NCI-H2081 (cell line): ENCODE measurements around the gene TMEM205.
A peak's percentile ranks its signal among the peaks of the same experiment; 100 is the strongest.
"Not testable (repeated sequence)": the region's sequence is repeated elsewhere in the genome, so short reads cannot be mapped to it uniquely, and the experiment has no call there.

Source experiments
- DNase-seq, 2 experiments: peaks; one replicate each; lab custom pipeline; 2025; lab: John Stamatoyannopoulos, UW

TMEM205 gene

GRCh38 chr19:11346104-11346940 is at the start of gene TMEM205, which contains the start of gene CCDC159:
TSS of gene TMEM205 (minus strand) at chr19:11346268. CDS start at chr19:11345619, 649 bp downstream.
TSS of gene CCDC159 (plus strand) at chr19:11346519. CDS start at chr19:11346607, 88 bp downstream.
- DNase-seq, result peak; percentile 98

- DNase-seq, result no peak
Measured at GRCh38 chr19:11390933-11391680, 45.0 kb upstream of the TMEM205 start.

- DNase-seq, result no peak
Measured at GRCh38 chr19:11390359-11390758, 44.3 kb upstream of the TMEM205 start.

- DNase-seq, result peak; percentile 14 to 29
Measured at GRCh38 chr19:11387162-11388034, 41.3 kb upstream of the TMEM205 start.

GRCh38 chr19:11384778-11385129 is 38.7 kb upstream of the TMEM205 start:
- no peak for DNase-seq

- DNase-seq, result no peak
Measured at GRCh38 chr19:11383706-11384048, 37.6 kb upstream of the TMEM205 start.

- peak in 1 of 2 experiments; percentile 30 for DNase-seq
Measured at GRCh38 chr19:11382898-11383705, 37.0 kb upstream of the TMEM205 start.

- DNase-seq, result peak; percentile 93 to 96
Measured at GRCh38 chr19:11380653-11381537, 34.8 kb upstream of the TMEM205 start.

GRCh38 chr19:11379857-11380350 is 33.8 kb upstream of the TMEM205 start:
- DNase-seq, result no peak

GRCh38 chr19:11379269-11379845 is 33.3 kb upstream of the TMEM205 start:
- not testable (repeated sequence) for DNase-seq

- DNase-seq, result peak; percentile 17 to 35
Measured at GRCh38 chr19:11378319-11379189, 32.5 kb upstream of the TMEM205 start.

GRCh38 chr19:11377756-11378155 is 31.7 kb upstream of the TMEM205 start:
- no peak for DNase-seq

GRCh38 chr19:11377237-11377636 is 31.2 kb upstream of the TMEM205 start:
- DNase-seq, result no peak

GRCh38 chr19:11375143-11375948 is 29.3 kb upstream of the TMEM205 start:
- peak; percentile 35 to 68 for DNase-seq

- DNase-seq, result peak; percentile 99
Measured at GRCh38 chr19:11374433-11375142, 28.5 kb upstream of the TMEM205 start, which contains the start of gene SWSAP1. TSS of gene SWSAP1 (plus strand) at chr19:11374666. CDS start at chr19:11374681, 15 bp downstream.

- DNase-seq, result no peak
Measured at GRCh38 chr19:11373885-11374432, 27.9 kb upstream of the TMEM205 start.
